Activated CD4-positive, alpha-beta T cell treated with anti-CD3 and anti-CD28 coated beads, Interleukin-2, amount 50 U/mL, for 16 hours (primary cell): ENCODE data around the gene LPCAT1.
"Not testable (repeated sequence)": the region's sequence is repeated elsewhere in the genome, so short reads cannot be mapped to it uniquely, and the experiment has no call there.

Experiments used
- DNase-seq: peaks from one replicate; pipeline ENCODE4 v3.0.0-alpha.2; 2020

LPCAT1 gene

GRCh38 chr5:1476181-1476966, 47.4 kb downstream of the LPCAT1 start:
- no peak for DNase-seq

GRCh38 chr5:1475544-1475900, 48.2 kb downstream of the LPCAT1 start:
- not testable (repeated sequence) for DNase-seq

GRCh38 chr5:1474866-1475543, 48.8 kb downstream of the LPCAT1 start:
- no peak for DNase-seq

GRCh38 chr5:1474183-1474839, 49.4 kb downstream of the LPCAT1 start:
- DNase-seq, result no peak

- DNase-seq, result no peak
Observed at GRCh38 chr5:1473746-1474145, 50.0 kb downstream of the LPCAT1 start.

- DNase-seq, result no peak
Observed at GRCh38 chr5:1472964-1473628, 50.7 kb downstream of the LPCAT1 start.

- no peak for DNase-seq
Observed at GRCh38 chr5:1471997-1472963, 51.5 kb downstream of the LPCAT1 start.

GRCh38 chr5:1471240-1471853, 52.4 kb downstream of the LPCAT1 start:
- no peak for DNase-seq

GRCh38 chr5:1470762-1471211, 53.0 kb downstream of the LPCAT1 start:
- DNase-seq, result no peak

GRCh38 chr5:1468629-1469527, 54.9 kb downstream of the LPCAT1 start:
- no peak for DNase-seq

GRCh38 chr5:1468247-1468612, 55.5 kb downstream of the LPCAT1 start:
- DNase-seq, result no peak

GRCh38 chr5:1467341-1468246, 56.2 kb downstream of the LPCAT1 start:
- DNase-seq, result no peak

- no peak for DNase-seq
Observed at GRCh38 chr5:1466631-1467265, 57.0 kb downstream of the LPCAT1 start.

GRCh38 chr5:1465966-1466471, 57.7 kb downstream of the LPCAT1 start:
- DNase-seq, result no peak

- DNase-seq, result no peak
Observed at GRCh38 chr5:1465117-1465516, 58.6 kb downstream of the LPCAT1 start.

- no peak for DNase-seq
Observed at GRCh38 chr5:1464511-1464910, 59.2 kb downstream of the LPCAT1 start.

- DNase-seq, result no peak
Observed at GRCh38 chr5:1464096-1464446, 59.7 kb downstream of the LPCAT1 start.

- DNase-seq, result no peak
Observed at GRCh38 chr5:1463326-1464095, 60.2 kb downstream of the LPCAT1 start.
